Activated CD4-positive, alpha-beta T cell treated with anti-CD3 and anti-CD28 coated beads, Interleukin-2, Interleukin-4, amounts not matched to agents 100 ng/mL and 50 ng/mL, durations not matched to agents 16 hours and 8 hours (primary cell): ENCODE results near the gene CEP70.

Source experiments
- DNase-seq: peaks from one replicate; pipeline ENCODE4 v3.0.0-alpha.2; 2020; ENCODE audit warnings: low spot score

CEP70 gene

GRCh38 chr3:138451595-138452162 lies 142.4 kb downstream of the CEP70 start:
- no peak for DNase-seq

GRCh38 chr3:138450704-138451424 lies 143.2 kb downstream of the CEP70 start:
- DNase-seq, result no peak

GRCh38 chr3:138450181-138450580 lies 143.9 kb downstream of the CEP70 start:
- no peak for DNase-seq

GRCh38 chr3:138449490-138449889 lies 144.6 kb downstream of the CEP70 start:
- DNase-seq, result no peak

- no peak for DNase-seq
Observed at GRCh38 chr3:138448631-138449030, 145.4 kb downstream of the CEP70 start.

- DNase-seq, result no peak
Observed at GRCh38 chr3:138445654-138446053, 148.4 kb downstream of the CEP70 start.

GRCh38 chr3:138445236-138445635 lies 148.8 kb downstream of the CEP70 start:
- no peak for DNase-seq
